GM18867 (cell line): ENCODE measurements around the gene REC114.
"Not testable (repeated sequence)": the region's sequence is repeated elsewhere in the genome, so short reads cannot be mapped to it uniquely, and the experiment has no call there.

Source experiments
- ATAC-seq: cut with Tn5 transposase; IDR thresholded peaks from one replicate; pipeline ENCODE4 v1.9.1; 2021; ENCODE audit warnings: mild to moderate bottlenecking, moderate library complexity; ENCODE audit not compliant: unreplicated experiment

The REC114 gene

GRCh38 chr15:73454096-73454495 is 11.1 kb downstream of the REC114 start:
- ATAC-seq: no peak

DNA sequence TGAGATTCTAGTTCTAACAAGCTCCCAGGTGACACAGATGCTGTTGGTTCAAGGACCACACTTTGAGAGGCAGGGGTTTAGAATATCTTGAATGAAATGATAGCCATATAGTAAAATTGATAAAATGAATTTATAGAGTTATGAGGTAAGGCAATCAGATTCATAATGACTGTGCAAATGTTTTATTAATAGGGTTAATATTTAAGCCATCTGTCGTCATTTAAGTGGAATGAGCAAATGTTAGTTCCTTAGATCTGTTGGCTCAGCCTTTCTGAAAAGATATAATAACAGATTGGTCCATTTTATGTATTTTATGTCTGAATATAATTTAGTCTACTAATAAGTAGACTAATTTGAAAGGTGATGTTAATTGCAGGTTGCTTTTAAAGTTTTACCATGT is 12.9 kb downstream of the REC114 start:
- no peak for ATAC-seq

GRCh38 chr15:73457334-73457733 is 14.4 kb downstream of the REC114 start:
- ATAC-seq: no peak

DNA sequence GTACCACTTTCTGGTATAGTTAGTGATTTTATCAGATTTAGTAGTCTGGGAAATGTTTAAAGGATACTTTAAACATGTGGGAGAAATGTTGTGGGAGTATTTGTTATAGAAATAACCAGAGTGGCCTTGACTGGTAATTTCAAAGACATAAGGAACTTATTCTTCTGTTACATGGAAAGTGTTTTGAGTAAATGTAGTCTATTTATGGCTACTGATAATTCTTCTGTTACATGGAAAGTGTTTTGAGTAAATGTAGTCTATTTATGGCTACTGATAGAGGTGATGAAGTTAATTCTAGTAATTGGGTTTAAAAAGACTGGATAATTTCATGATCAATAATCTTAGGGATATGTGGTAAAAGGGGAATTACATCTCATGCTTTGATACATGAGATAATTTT is 17.7 kb downstream of the REC114 start:
- no peak for ATAC-seq

GRCh38 chr15:73464602-73465001 is 21.6 kb downstream of the REC114 start:
- ATAC-seq: no peak

GRCh38 chr15:73467758-73468157 is 24.8 kb downstream of the REC114 start:
- no peak for ATAC-seq

DNA sequence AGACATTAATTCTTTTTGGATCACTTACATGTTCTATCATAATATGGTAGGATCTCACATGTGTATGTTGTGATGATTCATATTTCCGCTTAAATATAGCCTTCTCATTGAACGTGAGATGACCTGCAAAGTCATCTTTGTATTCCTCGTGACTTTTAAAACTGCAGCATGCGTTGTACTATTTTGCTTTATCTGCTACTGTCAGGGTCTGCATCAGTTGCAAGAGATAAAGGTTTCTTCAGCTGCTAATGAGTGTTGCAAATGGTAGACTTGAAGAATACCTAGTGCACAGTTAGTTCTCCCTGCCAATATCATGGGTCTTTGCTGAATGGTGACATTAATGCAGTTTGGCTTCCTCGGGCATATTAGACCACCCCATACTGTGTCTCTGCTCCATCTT is 31.8 kb downstream of the REC114 start:
- ATAC-seq: no peak

DNA sequence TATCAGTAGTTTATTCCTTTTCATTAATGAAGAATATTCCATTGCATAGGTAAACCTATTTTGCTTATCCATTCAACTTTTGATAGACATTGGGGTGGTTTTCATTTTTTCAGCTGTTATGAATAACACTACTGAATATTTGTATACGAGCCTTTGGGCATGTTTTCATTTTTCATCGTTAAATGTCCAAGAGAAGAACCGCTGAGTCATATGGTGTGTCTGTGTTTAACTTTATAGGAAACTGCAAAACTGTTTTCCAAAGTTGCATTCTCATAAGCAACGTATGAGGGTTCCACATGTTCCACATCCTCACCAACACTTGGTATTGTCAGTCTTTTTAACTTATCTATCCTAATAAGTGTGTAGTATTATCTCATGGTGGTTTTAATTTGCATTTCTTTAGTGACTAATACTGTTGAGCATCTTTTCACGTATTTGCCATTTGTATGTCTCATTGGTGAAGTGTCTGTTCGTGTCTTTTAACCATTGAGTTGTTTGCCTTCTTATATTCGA is 33.8 kb downstream of the REC114 start:
- ATAC-seq: no peak

DNA sequence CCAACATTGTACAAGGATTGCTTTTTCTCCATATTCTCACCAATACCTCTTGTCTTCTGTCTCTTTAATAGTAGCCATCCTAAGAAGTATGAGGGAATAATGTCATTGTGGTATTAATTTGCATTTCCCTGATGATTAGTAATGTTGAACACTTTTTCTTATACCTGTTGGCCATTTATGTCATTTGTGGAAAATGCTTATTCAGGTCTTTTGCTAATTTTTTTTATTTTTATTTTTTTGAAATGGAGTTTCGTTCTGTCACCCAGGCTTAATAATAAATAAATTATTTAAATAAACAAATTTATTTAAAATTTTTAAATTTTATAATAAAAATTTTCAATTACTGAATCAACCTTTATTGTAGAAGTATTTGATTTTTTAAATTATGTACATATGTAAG is 37.1 kb downstream of the REC114 start:
- ATAC-seq: no peak

DNA sequence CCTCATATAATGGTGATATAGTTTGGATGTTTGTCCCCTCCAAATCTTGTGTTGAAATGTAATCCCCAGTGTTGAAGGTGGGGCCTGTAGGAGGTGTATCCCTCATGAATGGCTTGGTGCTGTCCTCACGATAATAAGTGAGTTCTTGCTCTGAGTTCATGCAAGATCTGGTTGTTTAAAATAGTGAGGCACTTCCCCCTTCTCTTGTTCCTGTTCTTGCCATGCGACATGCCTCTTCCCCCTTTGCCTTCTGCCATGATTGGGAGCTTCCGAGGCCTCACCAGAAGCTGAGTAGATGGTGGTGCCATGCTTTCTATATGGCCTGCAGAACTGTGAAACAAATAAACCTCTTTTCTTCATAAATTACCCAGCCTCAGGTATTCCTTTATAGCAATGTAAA is 39.2 kb downstream of the REC114 start:
- no peak for ATAC-seq

DNA sequence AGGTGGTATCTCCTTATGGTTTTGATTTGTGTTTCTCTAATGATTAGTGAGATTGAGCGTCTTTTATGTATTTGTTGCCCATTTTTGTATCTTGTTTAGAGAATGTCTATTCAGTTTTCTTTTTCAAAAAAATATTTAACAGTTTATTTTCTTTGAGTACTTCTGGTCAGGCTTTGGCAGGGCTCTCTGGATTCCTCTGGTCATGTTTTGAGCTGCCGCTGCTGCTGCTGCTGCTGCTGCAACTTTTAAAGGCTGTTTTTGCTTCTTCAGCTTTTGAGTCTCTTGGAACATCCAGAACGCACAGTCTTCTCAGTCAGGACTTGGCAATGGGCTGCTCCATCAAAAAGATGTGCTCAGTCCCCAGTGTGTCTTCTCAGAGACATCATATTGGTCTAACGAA is 40.1 kb downstream of the REC114 start:
- no peak for ATAC-seq

DNA sequence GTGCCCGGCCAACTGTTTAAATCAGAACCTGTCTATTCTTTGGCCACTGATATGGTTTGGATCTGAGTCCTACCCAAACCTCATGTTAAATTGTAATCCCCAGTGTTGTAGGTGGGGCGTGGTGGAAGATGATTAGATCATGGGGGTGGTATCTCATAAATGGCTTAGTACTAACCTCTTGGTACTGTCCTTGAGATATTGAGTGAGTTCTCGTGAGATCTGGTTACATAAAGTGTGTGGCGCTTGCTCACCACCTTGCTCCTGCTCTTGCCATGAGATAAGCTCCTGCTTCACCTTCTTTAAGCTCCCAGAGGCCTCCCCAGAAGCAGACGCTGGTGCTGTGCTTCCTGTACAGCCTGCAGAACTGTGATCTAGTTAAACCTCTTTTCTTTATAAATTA is 42.4 kb downstream of the REC114 start:
- ATAC-seq: no peak

- not testable (repeated sequence) for ATAC-seq
Measured at GRCh38 chr15:73485885-73486284, 42.9 kb downstream of the REC114 start.

GRCh38 chr15:73488698-73489097 is 45.7 kb downstream of the REC114 start:
- ATAC-seq: no peak

GRCh38 chr15:73493922-73494321 is 51.0 kb downstream of the REC114 start:
- no peak for ATAC-seq

DNA sequence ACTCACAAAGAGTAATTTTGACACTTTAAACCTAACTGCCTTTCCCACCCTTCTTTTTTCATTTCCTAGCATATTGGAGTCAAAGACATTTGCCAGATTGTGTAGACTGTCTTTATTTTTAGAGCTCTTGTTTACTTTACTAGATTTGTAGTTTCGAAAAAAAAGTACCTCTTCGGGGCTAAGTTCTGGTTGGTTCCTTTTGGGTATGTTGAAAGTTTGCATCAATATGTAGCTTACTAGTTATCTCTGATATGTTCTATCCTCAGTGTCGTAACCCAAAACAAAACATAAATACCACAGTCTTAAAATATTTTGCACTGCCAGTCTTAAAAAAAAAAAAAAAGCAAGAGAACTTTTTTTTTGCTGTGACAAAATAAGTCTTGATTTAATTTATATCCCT is 52.2 kb downstream of the REC114 start:
- ATAC-seq: no peak

GRCh38 chr15:73500696-73501095 is 57.7 kb downstream of the REC114 start:
- ATAC-seq: no peak

DNA sequence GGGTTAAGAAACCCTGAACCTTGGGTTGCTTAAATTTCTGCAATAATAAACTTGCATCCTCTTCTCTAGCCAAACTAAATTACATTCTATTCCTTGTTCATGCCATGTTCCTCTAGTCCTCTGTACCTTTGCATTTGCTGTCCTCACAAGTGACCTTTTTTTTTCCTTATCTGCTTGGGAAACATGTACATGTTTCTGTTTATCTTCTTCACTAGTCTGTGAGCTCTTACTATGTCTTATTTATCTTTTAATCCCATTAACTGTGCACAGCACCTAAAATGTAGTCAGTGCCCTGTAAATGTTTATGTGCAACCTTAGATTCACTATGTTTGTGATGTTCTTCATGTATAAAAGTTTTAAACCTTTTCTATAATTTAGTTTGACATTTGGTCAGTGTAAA is 61.9 kb downstream of the REC114 start:
- no peak for ATAC-seq

DNA sequence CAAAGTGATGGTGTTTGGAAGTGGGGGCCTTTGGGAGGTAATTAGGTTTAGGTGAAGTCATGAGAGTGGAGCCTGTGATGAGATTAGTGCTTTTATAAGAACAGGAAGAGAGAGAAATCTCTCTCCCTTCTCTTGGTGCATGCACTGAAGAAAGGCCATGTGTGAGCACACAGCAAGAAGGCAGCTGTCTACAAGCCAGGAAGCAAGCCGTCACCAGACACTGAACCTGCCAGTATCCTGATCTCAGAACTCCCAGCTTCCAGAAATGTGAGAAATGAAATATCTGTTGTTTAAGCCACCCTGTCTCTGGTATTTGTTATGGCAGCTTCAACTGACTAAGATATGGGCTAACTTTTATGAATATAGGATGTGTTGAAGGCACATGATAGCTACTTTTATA is 72.6 kb downstream of the REC114 start:
- ATAC-seq: no peak

- ATAC-seq: no peak
Measured at GRCh38 chr15:73517566-73517965, 74.6 kb downstream of the REC114 start.

DNA sequence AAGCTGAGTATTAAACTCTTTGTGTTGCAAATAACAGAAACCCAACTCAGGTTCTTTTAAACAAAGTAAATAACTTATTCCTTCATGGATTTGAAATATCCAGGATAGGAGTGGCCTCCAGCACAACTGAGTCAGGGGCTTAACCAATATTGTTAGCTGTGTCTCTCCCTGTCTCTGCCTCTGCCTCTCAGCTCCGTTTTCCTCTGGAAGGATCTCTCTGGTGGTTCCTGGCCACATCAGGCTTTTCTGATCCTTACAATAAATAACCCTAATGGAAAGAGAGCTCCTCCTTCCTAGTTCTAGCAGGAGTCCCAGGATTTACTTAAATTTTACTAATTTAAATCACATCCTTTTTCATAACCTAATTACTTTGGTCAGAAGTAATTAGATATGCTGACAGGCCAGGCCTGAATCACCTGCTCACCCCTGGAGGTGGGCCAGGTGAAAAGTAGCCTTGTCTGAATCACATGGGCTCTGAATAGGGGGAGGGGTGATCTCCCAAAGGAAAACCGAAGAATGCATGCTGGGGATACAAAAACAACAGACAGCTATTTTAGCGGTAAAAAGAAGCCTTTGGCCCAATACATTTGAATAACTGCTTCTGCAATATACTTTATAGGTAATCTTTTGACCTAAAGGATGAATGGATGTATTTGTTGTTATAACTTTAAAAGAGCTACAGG is 75.4 kb downstream of the REC114 start:
- ATAC-seq: no peak

DNA sequence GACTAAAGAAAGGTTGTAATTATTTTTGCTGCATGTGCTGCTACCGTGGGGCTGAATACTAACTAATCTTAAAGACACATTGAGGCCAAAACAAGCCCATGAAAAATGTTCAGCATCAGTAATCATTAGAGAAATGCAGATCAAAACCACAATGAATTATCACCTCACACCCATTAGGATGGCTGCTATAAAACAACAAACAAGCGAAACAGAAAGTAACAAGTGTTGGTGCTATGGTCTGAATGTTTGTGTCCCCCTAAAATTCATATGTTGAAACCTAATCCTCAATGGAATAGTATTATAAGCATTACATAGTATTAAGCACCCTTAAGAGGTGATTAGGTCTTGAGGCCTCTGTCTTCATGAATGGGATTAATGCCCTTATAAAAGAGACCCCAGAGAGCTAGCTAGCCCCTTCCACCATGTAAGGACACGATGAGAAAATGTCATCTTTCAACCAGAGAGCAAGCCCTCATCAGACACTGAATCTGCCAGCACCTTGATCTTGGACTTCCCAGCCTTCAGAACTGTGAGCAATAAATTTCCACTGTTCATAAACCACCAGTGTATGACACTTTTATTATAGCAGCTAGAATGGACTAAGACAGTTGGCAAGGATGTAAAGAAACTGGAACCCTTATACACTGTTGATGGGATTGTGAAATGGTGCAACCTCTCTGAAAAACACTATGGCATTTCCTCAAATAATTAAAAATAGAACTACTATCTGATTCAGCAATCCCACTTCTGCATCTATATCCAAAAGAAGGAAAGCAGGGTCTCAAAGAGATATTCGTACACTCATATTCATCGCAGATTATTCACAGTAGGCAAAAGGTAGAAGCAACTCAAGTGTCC is 76.1 kb downstream of the REC114 start:
- no peak for ATAC-seq
